Measurements from ENCODE around the gene LSG1.
A peak's percentile ranks its signal among the peaks of the same experiment; 100 is the strongest.

LSG1 gene

DNA sequence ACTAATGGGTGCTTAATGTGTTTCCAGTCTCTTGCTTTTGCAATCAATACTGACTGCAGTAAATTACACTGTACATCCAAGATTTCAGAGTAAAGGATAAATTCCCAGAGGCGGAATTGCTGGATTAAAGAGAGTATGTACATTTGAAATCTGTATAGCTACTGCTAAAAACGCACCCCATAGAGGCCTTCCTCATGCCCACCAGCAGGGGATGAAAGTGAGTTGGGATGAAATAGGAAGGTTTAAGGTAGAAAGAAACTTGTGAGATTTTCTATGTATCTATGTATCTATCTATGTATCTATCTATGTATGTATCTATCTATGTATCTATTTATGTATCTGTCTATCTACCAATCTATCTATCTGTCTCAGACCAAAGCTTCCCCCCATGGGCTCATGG is 67.2 kb downstream of the LSG1 start:
- no peak for TF ChIP-seq OSR1 (CRISPR knock-in tag; IDR thresholded peaks at IDR 0.05)
- TF ChIP-seq ZFP3 (CRISPR knock-in tag; IDR thresholded peaks at IDR 0.05): no peak
- no peak for TF ChIP-seq PPARA (CRISPR knock-in tag; IDR thresholded peaks at IDR 0.05; ENCODE audit: borderline replicate concordance)
- TF ChIP-seq CSDC2 (CRISPR knock-in tag; IDR thresholded peaks at IDR 0.05): no peak
- peak; percentile 52; the same call in 2 of the 3 replicates for ATAC-seq

DNA sequence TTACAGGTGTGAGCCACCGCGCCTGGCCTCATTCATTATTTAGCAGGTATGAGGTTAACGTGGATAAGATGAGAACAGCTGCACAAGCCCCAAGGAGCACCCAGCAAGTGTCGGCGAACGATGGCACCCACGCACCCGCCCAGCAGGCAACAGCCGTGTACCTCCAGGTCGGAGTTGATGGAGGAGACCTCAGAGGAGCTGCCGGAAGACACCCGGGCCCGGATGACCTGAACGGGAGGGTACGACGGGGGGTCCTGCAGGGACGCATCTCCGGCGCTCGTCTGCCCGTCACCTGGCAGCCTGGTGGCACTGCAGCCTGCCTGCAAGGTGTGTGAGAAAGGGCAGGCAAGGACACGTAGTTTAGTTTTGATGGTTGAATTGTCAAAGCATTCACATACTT is 67.9 kb downstream of the LSG1 start:
- TF ChIP-seq ZNF8 (CRISPR knock-in tag; IDR thresholded peaks at IDR 0.05): no peak
- no peak for TF ChIP-seq TCF4 (CRISPR knock-in tag; IDR thresholded peaks at IDR 0.05; ENCODE audit: borderline replicate concordance)
- no peak for TF ChIP-seq ZNF565 (CRISPR knock-in tag; conservative IDR thresholded peaks at IDR 0.05; ENCODE audit: low read depth)
- TF ChIP-seq, protein P1, sequence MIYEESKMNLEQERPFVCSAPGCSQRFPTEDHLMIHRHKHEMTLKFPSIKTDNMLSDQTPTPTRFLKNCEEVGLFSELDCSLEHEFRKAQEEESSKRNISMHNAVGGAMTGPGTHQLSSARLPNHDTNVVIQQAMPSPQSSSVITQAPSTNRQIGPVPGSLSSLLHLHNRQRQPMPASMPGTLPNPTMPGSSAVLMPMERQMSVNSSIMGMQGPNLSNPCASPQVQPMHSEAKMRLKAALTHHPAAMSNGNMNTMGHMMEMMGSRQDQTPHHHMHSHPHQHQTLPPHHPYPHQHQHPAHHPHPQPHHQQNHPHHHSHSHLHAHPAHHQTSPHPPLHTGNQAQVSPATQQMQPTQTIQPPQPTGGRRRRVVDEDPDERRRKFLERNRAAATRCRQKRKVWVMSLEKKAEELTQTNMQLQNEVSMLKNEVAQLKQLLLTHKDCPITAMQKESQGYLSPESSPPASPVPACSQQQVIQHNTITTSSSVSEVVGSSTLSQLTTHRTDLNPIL (CRISPR knock-in tag; IDR thresholded peaks at IDR 0.05; ENCODE audit: low read depth): no peak
- no peak for TF ChIP-seq ISL1 (CRISPR knock-in tag; IDR thresholded peaks at IDR 0.05)
- no peak for TF ChIP-seq GLIS3 (CRISPR knock-in tag; IDR thresholded peaks at IDR 0.05)
- TF ChIP-seq PPARA (CRISPR knock-in tag; IDR thresholded peaks at IDR 0.05; ENCODE audit: borderline replicate concordance): no peak
- no peak for TF ChIP-seq ZFP3 (CRISPR knock-in tag; IDR thresholded peaks at IDR 0.05)
- no peak for TF ChIP-seq CSDC2 (CRISPR knock-in tag; IDR thresholded peaks at IDR 0.05)
- TF ChIP-seq SNAI2 (CRISPR knock-in tag; IDR thresholded peaks at IDR 0.05): no peak
- TF ChIP-seq ZFP30 (CRISPR knock-in tag; IDR thresholded peaks at IDR 0.05): no peak
- no peak for TF ChIP-seq BACH2 (CRISPR knock-in tag; IDR thresholded peaks at IDR 0.05; ENCODE audit: borderline replicate concordance)
- TF ChIP-seq ZNF70 (CRISPR knock-in tag; IDR thresholded peaks at IDR 0.05): no peak
- no peak for TF ChIP-seq RARB (CRISPR knock-in tag; IDR thresholded peaks at IDR 0.05)
- TF ChIP-seq TOX (CRISPR knock-in tag; IDR thresholded peaks at IDR 0.05; ENCODE audit: borderline replicate concordance): no peak
- no peak for TF ChIP-seq ARNTL (CRISPR knock-in tag; IDR thresholded peaks at IDR 0.05; ENCODE audit: borderline replicate concordance, low read depth)
- no peak for TF ChIP-seq ZC3H10 (CRISPR knock-in tag; IDR thresholded peaks at IDR 0.05)
- TF ChIP-seq, protein P2, sequence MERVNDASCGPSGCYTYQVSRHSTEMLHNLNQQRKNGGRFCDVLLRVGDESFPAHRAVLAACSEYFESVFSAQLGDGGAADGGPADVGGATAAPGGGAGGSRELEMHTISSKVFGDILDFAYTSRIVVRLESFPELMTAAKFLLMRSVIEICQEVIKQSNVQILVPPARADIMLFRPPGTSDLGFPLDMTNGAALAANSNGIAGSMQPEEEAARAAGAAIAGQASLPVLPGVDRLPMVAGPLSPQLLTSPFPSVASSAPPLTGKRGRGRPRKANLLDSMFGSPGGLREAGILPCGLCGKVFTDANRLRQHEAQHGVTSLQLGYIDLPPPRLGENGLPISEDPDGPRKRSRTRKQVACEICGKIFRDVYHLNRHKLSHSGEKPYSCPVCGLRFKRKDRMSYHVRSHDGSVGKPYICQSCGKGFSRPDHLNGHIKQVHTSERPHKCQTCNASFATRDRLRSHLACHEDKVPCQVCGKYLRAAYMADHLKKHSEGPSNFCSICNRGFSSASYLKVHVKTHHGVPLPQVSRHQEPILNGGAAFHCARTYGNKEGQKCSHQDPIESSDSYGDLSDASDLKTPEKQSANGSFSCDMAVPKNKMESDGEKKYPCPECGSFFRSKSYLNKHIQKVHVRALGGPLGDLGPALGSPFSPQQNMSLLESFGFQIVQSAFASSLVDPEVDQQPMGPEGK (CRISPR knock-in tag; IDR thresholded peaks at IDR 0.05; ENCODE audit: borderline replicate concordance): no peak
- ATAC-seq: no peak

DNA sequence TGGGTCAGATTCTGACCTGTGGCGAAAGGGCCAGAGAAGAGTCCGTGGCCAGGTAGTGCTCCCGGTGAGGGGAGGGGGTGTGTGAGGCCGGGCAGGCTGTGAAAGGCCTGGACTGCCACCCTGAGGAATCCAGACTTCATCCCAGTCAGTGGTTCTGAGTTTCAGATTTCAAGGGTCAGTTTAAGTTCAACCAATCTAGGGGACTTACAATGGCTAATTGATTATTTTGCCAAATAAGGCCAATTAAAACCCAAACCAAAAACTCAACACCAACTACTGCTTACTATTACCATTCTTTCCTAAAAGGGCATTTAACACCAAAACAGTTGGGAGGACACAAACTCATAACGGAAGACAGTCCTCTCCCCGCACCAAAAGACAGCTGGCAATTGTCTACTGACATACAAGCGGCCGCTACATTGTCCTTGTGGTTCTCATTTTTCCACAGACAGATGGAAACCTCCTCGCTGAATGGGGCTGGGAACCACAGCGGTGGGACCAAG is 69.3 kb downstream of the LSG1 start:
- TF ChIP-seq, protein P3, sequence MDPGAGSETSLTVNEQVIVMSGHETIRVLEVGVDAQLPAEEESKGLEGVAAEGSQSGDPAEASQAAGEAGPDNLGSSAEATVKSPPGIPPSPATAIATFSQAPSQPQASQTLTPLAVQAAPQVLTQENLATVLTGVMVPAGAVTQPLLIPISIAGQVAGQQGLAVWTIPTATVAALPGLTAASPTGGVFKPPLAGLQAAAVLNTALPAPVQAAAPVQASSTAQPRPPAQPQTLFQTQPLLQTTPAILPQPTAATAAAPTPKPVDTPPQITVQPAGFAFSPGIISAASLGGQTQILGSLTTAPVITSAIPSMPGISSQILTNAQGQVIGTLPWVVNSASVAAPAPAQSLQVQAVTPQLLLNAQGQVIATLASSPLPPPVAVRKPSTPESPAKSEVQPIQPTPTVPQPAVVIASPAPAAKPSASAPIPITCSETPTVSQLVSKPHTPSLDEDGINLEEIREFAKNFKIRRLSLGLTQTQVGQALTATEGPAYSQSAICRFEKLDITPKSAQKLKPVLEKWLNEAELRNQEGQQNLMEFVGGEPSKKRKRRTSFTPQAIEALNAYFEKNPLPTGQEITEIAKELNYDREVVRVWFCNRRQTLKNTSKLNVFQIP (CRISPR knock-in tag; IDR thresholded peaks at IDR 0.05; ENCODE audit: borderline replicate concordance, low read depth): no peak
- TF ChIP-seq TOX (CRISPR knock-in tag; IDR thresholded peaks at IDR 0.05; ENCODE audit: borderline replicate concordance) (no peak), ZNF565 (CRISPR knock-in tag; conservative IDR thresholded peaks at IDR 0.05; ENCODE audit: low read depth) (no peak), ARNTL (CRISPR knock-in tag; IDR thresholded peaks at IDR 0.05; ENCODE audit: borderline replicate concordance, low read depth) (no peak), ZC3H10 (CRISPR knock-in tag; IDR thresholded peaks at IDR 0.05) (no peak), RARB (CRISPR knock-in tag; IDR thresholded peaks at IDR 0.05) (no peak), ZNF70 (CRISPR knock-in tag; IDR thresholded peaks at IDR 0.05) (no peak), SNAI2 (CRISPR knock-in tag; IDR thresholded peaks at IDR 0.05) (no peak)
- TF ChIP-seq, protein P4, sequence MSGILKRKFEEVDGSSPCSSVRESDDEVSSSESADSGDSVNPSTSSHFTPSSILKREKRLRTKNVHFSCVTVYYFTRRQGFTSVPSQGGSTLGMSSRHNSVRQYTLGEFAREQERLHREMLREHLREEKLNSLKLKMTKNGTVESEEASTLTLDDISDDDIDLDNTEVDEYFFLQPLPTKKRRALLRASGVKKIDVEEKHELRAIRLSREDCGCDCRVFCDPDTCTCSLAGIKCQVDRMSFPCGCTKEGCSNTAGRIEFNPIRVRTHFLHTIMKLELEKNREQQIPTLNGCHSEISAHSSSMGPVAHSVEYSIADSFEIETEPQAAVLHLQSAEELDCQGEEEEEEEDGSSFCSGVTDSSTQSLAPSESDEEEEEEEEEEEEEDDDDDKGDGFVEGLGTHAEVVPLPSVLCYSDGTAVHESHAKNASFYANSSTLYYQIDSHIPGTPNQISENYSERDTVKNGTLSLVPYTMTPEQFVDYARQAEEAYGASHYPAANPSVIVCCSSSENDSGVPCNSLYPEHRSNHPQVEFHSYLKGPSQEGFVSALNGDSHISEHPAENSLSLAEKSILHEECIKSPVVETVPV (CRISPR knock-in tag; IDR thresholded peaks at IDR 0.05): no peak
- ATAC-seq: peak; percentile 33; the same call in 1 of the 3 replicates

DNA sequence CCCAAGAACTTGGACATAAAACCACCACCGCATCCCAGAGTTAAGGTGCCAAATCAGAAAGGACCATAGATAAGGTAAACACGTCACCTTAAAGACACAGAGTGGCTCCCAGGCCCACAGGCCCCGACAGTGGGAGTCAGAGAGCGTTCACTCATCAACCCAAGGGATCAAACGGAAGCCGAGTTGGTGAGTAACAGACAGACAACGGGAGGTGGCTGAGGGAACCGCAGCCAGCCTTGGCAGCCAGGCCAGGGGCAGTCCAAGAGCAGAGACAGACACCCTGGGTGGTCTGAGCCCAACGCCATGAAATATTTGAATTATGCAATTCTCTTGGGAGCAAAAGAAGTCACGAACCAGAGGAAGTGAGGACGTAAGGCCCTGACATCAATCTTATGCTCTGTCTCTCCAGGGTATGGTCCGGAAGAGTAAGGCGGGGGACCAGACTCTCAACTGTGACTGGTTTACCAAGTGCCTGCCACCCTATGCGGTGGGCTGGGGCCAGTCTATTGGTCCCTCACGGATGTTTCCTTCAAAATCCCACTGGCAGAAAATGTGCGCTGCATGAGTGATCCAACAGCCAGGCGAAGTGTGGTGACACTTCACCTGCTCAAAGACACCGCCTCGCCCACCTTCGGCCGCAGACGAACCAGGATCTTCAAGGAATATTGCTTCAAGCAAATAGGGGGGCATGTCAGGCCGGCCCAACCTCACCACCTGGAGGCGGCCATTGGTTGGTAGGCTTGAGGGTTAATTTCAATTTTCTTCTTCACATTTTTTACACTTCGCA is 73.0 kb downstream of the LSG1 start:
- ATAC-seq: peak; percentile 20; the same call in 2 of the 3 replicates
- no peak for TF ChIP-seq ZNF70 (CRISPR knock-in tag; IDR thresholded peaks at IDR 0.05)
- TF ChIP-seq ZNF8 (CRISPR knock-in tag; IDR thresholded peaks at IDR 0.05): no peak
- TF ChIP-seq ARNTL (CRISPR knock-in tag; IDR thresholded peaks at IDR 0.05; ENCODE audit: borderline replicate concordance, low read depth): no peak
- no peak for TF ChIP-seq ESRRG (CRISPR knock-in tag; IDR thresholded peaks at IDR 0.05)
- TF ChIP-seq, protein P1 (CRISPR knock-in tag; IDR thresholded peaks at IDR 0.05; ENCODE audit: low read depth): no peak
- TF ChIP-seq BACH2 (CRISPR knock-in tag; IDR thresholded peaks at IDR 0.05; ENCODE audit: borderline replicate concordance): no peak
- TF ChIP-seq, protein P2 (CRISPR knock-in tag; IDR thresholded peaks at IDR 0.05; ENCODE audit: borderline replicate concordance): no peak
- no peak for TF ChIP-seq OSR1 (CRISPR knock-in tag; IDR thresholded peaks at IDR 0.05)
- TF ChIP-seq ZNF565 (CRISPR knock-in tag; conservative IDR thresholded peaks at IDR 0.05; ENCODE audit: low read depth): no peak
- TF ChIP-seq CSDC2 (CRISPR knock-in tag; IDR thresholded peaks at IDR 0.05): no peak
